A549 (cell line): Measurements from ENCODE around the gene TOR1B. TPM values are rescaled to one million over a fixed set of nuclear protein-coding genes. Genes with fewer than 3 reads are reported as not detected.

Source experiments
- ATAC-seq, 2 experiments: fragments of 200-7000 bp in 1 of 2; fragments of >200 bp in 1 of 2; cut with Nextera tagmentation in 1 of 2; cut with Tn5 transposase in 1 of 2; 3 replicates each; pipeline versions ENCODE4 v1.8.0 to v1.9.1; 2018 to 2020; ENCODE audit warnings: mild to moderate bottlenecking in 1 of 2, moderate library complexity in 1 of 2
- CTCF ChIA-PET: fragments of 300-600 bp; sonication (Branson Sonifier 250); formaldehyde crosslinking; extraction: SDS; loops from one replicate; lab custom pipeline; 2021; ENCODE audit warnings: antibody characterized with exemption, inconsistent platforms; lab: Yijun Ruan, JAX
- POLR2A ChIA-PET: fragments of 350-600 bp; formaldehyde crosslinking; extraction: SDS; loops from one replicate; lab custom pipeline; 2021; ENCODE audit warnings: antibody characterized with exemption, inconsistent platforms; lab: Yijun Ruan, JAX
- DNase-seq, 2 experiments: peaks; one replicate each; pipeline versions ENCODE4 v3.0.0 to v3.0.0-alpha.2; 2011 to 2016; ENCODE audit warnings: low read depth in 1 of 2, low spot score in 1 of 2
- FAIRE-seq: peaks from 2 replicates; lab custom pipeline; 2011; peaks lifted over from hg19 to GRCh38; lab: Jason Lieb, UNC
- H3K27ac ChIP-seq, 2 experiments: fragments of >200 bp; sonication (Bioruptor Twin); formaldehyde crosslinking; 3 replicates each; pipeline ENCODE4 v1.5.1; 2016 to 2017
- H3K4me1 ChIP-seq: fragments of >200 bp; sonication (Bioruptor Twin); formaldehyde crosslinking; 3 replicates; pipeline ENCODE4 v1.6.1; 2016
- H3K4me2 ChIP-seq: fragments of >200 bp; sonication (Bioruptor Twin); formaldehyde crosslinking; 3 replicates; pipeline ENCODE4 v1.6.1; 2016
- H3K4me3 ChIP-seq: fragments of >200 bp; sonication (Bioruptor Twin); formaldehyde crosslinking; 3 replicates; pipeline ENCODE4 v1.5.1; 2016
- H3K9me3 ChIP-seq: fragments of >200 bp; sonication (Bioruptor Twin); formaldehyde crosslinking; 3 replicates; pipeline ENCODE4 v1.6.1; 2016
- ATOH8 ChIP-seq: fragments of 250-450 bp; sonication (Bioruptor Pico); IDR thresholded peaks from 2 replicates; pipeline ENCODE4 v1.5.0; 2020; ENCODE audit warnings: low read depth, mild to moderate bottlenecking, moderate library complexity
- BHLHE40 ChIP-seq: IDR thresholded peaks from 2 replicates; pipeline ENCODE4 v1.6.1; 2012; ENCODE audit warnings: low read depth, low read length, inconsistent platforms
- CBX8 ChIP-seq: fragments of 200-600 bp; sonication (generic); IDR thresholded peaks from 2 replicates; pipeline ENCODE4 v1.6.1; 2016
- ESRRA ChIP-seq: fragments of 150-350 bp; IDR thresholded peaks from 2 replicates; pipeline ENCODE4 v1.6.1; 2014; ENCODE audit warnings: mild to moderate bottlenecking, low read length, borderline replicate concordance
- FOSB ChIP-seq: fragments of 250-450 bp; sonication (Bioruptor Pico); IDR thresholded peaks from 2 replicates; pipeline ENCODE4 v1.5.0; 2020; ENCODE audit warnings: mild to moderate bottlenecking, moderate library complexity
- FOSL2 ChIP-seq, 2 experiments: fragments of 450-650 bp in 1 of 2; fragments of >200 bp in 1 of 2; sonication (Bioruptor Twin) in 1 of 2; formaldehyde crosslinking; IDR thresholded peaks; 2 replicates each; pipeline versions ENCODE4 v1.5.0 to v1.6.1; 2016 to 2020; ENCODE audit warnings: mild to moderate bottlenecking in 1 of 2, moderate library complexity in 1 of 2
- FOXS1 ChIP-seq: fragments of 250-450 bp; sonication (Bioruptor Pico); IDR thresholded peaks from 2 replicates; pipeline ENCODE4 v1.5.0; 2020; ENCODE audit warnings: mild to moderate bottlenecking, moderate library complexity
- HDAC2 ChIP-seq: fragments of 200-600 bp; sonication (generic); IDR thresholded peaks from 2 replicates; pipeline ENCODE4 v1.6.1; 2016
- HMGXB4 ChIP-seq: fragments of 250-450 bp; sonication (Bioruptor Pico); IDR thresholded peaks from 2 replicates; pipeline ENCODE4 v1.5.0; 2021; ENCODE audit warnings: mild to moderate bottlenecking, moderate library complexity, borderline replicate concordance
- JUN ChIP-seq, 2 experiments: fragments of >200 bp; sonication (Bioruptor Twin); formaldehyde crosslinking; IDR thresholded peaks; 2 replicates in 1 of 2; 3 replicates in 1 of 2; pipeline ENCODE4 v1.6.1; 2016 to 2017
- KDM1A ChIP-seq: fragments of 200-600 bp; sonication (generic); IDR thresholded peaks from 2 replicates; pipeline ENCODE4 v1.6.1; 2016; ENCODE audit warnings: low read depth, mild to moderate bottlenecking
- MAFK ChIP-seq: fragments of 450-650 bp; IDR thresholded peaks from 2 replicates; pipeline ENCODE4 v1.6.1; 2014; ENCODE audit not compliant: partially characterized antibody
- MAZ ChIP-seq: fragments of 150-350 bp; IDR thresholded peaks from 2 replicates; pipeline ENCODE4 v1.6.1; 2014; ENCODE audit warnings: antibody characterized with exemption, low read depth, low read length, borderline replicate concordance
- NR3C1 ChIP-seq: fragments of >200 bp; sonication (Bioruptor Twin); formaldehyde crosslinking; IDR thresholded peaks from 3 replicates; pipeline ENCODE4 v1.6.1; 2017
- PHF8 ChIP-seq: fragments of 200-600 bp; sonication (generic); IDR thresholded peaks from 2 replicates; pipeline ENCODE4 v1.6.1; 2016; ENCODE audit warnings: low read depth, mild to moderate bottlenecking, antibody characterized with exemption, moderate library complexity, borderline replicate concordance
- RAD21 ChIP-seq, 2 experiments: fragments of >200 bp in 1 of 2; sonication (Bioruptor Twin) in 1 of 2; formaldehyde crosslinking in 1 of 2; IDR thresholded peaks in 1 of 2; conservative IDR thresholded peaks in 1 of 2; 2 replicates in 1 of 2; 3 replicates in 1 of 2; pipeline ENCODE4 v1.6.1; 2012 to 2018; ENCODE audit warnings: inconsistent platforms in 1 of 2
- RCOR1 ChIP-seq: fragments of 150-350 bp; IDR thresholded peaks from 2 replicates; pipeline ENCODE4 v1.6.1; 2014; ENCODE audit warnings: antibody characterized with exemption, low read length, low read depth
- REST ChIP-seq: fragments of 200-600 bp; sonication (generic); IDR thresholded peaks from 2 replicates; pipeline ENCODE4 v1.6.1; 2016; ENCODE audit warnings: antibody characterized with exemption, mild to moderate bottlenecking, moderate library complexity
- RFX5 ChIP-seq: fragments of 450-650 bp; IDR thresholded peaks from 2 replicates; pipeline ENCODE4 v1.7.1; 2014; ENCODE audit warnings: antibody characterized with exemption, mild to moderate bottlenecking, moderate library complexity
- RNF2 ChIP-seq: fragments of 200-600 bp; sonication (generic); IDR thresholded peaks from 2 replicates; pipeline ENCODE4 v1.6.1; 2016; ENCODE audit warnings: low read depth, mild to moderate bottlenecking, antibody characterized with exemption, moderate library complexity, borderline replicate concordance
- SREBF2 ChIP-seq: fragments of 450-650 bp; IDR thresholded peaks from 2 replicates; pipeline ENCODE4 v1.6.1; 2014; ENCODE audit warnings: mild to moderate bottlenecking, moderate library complexity
- ZFP36 ChIP-seq: fragments of 450-650 bp; IDR thresholded peaks from 2 replicates; pipeline ENCODE4 v1.6.1; 2014; ENCODE audit warnings: borderline replicate concordance; ENCODE audit not compliant: partially characterized antibody
- WGBS: methylation state at CpG from one replicate; pipeline ENCODE4 v1.1.6; 2017; ENCODE audit errors: missing lambda C conversion rate; 5-methylcytosine and 5-hydroxymethylcytosine counted together
- polyA plus RNA-seq, 4 experiments: library from polyadenylated mRNA; depleted of rRNA in 3 of 4; stranded (reverse); fragments of >200 nt; fragmentation: RNase III in 1 of 4; extraction: RNeasy Plus Mini Kit Qiagen cat#74134 plus additional on column Dnase treatment in 1 of 4; gene quantifications; 2 replicates in 3 of 4; 3 replicates in 1 of 4; pipeline ENCODE4 v1.2.3, GENCODE V29; 2011 to 2017
- TF ChIP-seq, protein P1 (sequence below): fragments of >200 bp; sonication (Bioruptor Twin); formaldehyde crosslinking; IDR thresholded peaks from 3 replicates; pipeline ENCODE4 v1.5.1; 2016

The TOR1B gene
- polyA plus RNA-seq, 2 of the 4 experiments (the other 2 are of a cell fraction) = 24.9 to 32.4 TPM

DNA sequence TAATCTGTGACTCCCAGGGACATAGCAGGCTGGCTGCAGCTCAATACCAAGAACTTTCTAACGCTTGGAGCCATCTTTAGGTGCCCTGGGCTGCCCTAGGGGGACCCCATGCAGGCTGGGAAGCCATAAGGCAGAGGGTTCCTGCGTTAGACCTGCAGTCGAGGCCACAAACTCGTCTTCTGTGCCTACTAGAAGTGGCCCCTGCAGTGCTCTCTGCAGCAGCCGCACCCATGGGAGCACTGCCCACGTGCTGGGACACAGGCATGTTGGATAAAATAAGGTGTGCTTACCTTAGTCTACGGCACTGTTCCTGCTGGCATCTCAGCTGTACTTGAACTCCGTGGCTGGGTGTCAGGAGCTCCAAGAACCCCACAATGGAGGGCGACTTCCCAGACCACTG is 9.4 kb downstream of the TOR1B start:
- Histone ChIP-seq H3K4me1 (peaks cover 18% of the 10 kb centered on the region), H3K4me2 (no peak overlapping the region), H3K27ac (no peak overlapping the region), H3K4me3 (no peak overlapping the region), H3K9me3 (no peaks in the 10 kb centered on the region)
- TF ChIP-seq MAZ = no peak
- TF ChIP-seq CBX8 = no peak
- TF ChIP-seq HDAC2 = no peak
- no peak for TF ChIP-seq NR3C1
- no peak for TF ChIP-seq RAD21 (conservative IDR thresholded peaks at IDR 0.05 in 1 of 2, IDR thresholded peaks at IDR 0.05 in 1 of 2)
- TF ChIP-seq, protein P1, sequence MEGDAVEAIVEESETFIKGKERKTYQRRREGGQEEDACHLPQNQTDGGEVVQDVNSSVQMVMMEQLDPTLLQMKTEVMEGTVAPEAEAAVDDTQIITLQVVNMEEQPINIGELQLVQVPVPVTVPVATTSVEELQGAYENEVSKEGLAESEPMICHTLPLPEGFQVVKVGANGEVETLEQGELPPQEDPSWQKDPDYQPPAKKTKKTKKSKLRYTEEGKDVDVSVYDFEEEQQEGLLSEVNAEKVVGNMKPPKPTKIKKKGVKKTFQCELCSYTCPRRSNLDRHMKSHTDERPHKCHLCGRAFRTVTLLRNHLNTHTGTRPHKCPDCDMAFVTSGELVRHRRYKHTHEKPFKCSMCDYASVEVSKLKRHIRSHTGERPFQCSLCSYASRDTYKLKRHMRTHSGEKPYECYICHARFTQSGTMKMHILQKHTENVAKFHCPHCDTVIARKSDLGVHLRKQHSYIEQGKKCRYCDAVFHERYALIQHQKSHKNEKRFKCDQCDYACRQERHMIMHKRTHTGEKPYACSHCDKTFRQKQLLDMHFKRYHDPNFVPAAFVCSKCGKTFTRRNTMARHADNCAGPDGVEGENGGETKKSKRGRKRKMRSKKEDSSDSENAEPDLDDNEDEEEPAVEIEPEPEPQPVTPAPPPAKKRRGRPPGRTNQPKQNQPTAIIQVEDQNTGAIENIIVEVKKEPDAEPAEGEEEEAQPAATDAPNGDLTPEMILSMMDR = no peak
- no peak for TF ChIP-seq RFX5
- TF ChIP-seq BHLHE40 = no peak
- TF ChIP-seq PHF8 = no peak
- TF ChIP-seq FOSL2 (IDR thresholded peaks at IDR 0.05) = no peak
- no peak for TF ChIP-seq FOSL2 (CRISPR knock-in tag; IDR thresholded peaks at IDR 0.05)
- TF ChIP-seq ATOH8 = no peak
- no peak for TF ChIP-seq HMGXB4 (CRISPR knock-in tag)
- no peak for TF ChIP-seq ZFP36
- no peak for TF ChIP-seq FOXS1 (CRISPR knock-in tag)
- no peak for TF ChIP-seq REST
- TF ChIP-seq FOSB (CRISPR knock-in tag) = no peak
- TF ChIP-seq SREBF2 = no peak
- DNase-seq (no peak), FAIRE-seq (no peak), ATAC-seq (peak in 1 of 2 experiments; percentile 7; a peak in 3 of 6 replicates)
- CTCF ChIA-PET = interaction anchor here (1.9 to 2.5 kb wide), 2 partner anchors 10 to 29 kb away, joined by 5 to 7 read pairs; no protein-coding TSS in a partner anchor
- POLR2A ChIA-PET = no interaction called here
- WGBS = 88% methylated on average over 8 of the region's 9 CpGs

DNA sequence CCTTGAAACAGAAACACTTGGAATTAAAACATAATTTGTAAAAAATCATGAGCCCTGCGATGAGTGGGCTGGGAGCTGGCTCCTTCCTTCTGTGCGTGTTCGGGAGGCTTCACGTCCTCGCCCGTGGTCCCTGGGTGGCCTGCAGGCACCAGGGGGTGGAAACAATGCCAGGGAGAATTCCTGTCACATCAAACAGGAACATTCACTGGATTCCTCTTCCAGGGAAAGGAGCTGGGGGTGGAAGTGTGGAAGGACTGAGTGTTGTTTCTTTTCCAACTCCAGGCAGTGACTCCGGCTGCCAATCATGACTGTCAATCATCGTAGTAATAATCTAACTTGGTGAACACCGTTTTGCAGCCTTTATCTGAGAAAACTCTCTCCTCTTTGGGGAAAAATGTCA is 10.7 kb downstream of the TOR1B start:
- CTCF ChIA-PET = interaction anchor here (0.6 to 1.5 kb wide), 4 partner anchors 19 to 285 kb away, joined by 3 to 6 read pairs (median 4); no protein-coding TSS in a partner anchor
- no peak for TF ChIP-seq MAFK
- no peak for TF ChIP-seq ZFP36
- no peak for TF ChIP-seq MAZ
- no peak for TF ChIP-seq ESRRA
- no peak for TF ChIP-seq PHF8
- TF ChIP-seq, protein P1 = no peak
- no peak for TF ChIP-seq JUN (IDR thresholded peaks at IDR 0.05)
- no peak for TF ChIP-seq RNF2
- TF ChIP-seq KDM1A = no peak
- no peak for TF ChIP-seq NR3C1
- TF ChIP-seq BHLHE40 = no peak
- no peak for TF ChIP-seq RCOR1
- TF ChIP-seq, all 56 proteins: peak for 0
- no peak for ATAC-seq
- no peak for DNase-seq
- no peaks in the 10 kb centered on the region for H3K9me3 ChIP-seq
- no peak for FAIRE-seq
- POLR2A ChIA-PET = no interaction called here
- H3K4me2 ChIP-seq = no peak overlapping the region
- no peak overlapping the region for H3K4me3 ChIP-seq
- H3K4me1 ChIP-seq = peaks cover 18% of the 10 kb centered on the region
- WGBS = 85% methylated on average over 9 of the region's 9 CpGs
- H3K27ac ChIP-seq = no peak overlapping the region
